HG03064 (cell line): ENCODE measurements around the gene BCAS3.
"Not testable (repeated sequence)": the region's sequence is repeated elsewhere in the genome, so short reads cannot be mapped to it uniquely, and the experiment has no call there.

Experiments used
- ATAC-seq: cut with Tn5 transposase; IDR thresholded peaks from one replicate; pipeline ENCODE4 v1.9.1; 2021; ENCODE audit warnings: low read depth; ENCODE audit not compliant: unreplicated experiment

Gene BCAS3

GRCh38 chr17:61345061-61345460 lies 667.4 kb downstream of the BCAS3 start:
- ATAC-seq, result no peak

- no peak for ATAC-seq
Observed at GRCh38 chr17:61345825-61346666, 668.4 kb downstream of the BCAS3 start.

- ATAC-seq, result no peak
Observed at GRCh38 chr17:61349350-61349749, 671.7 kb downstream of the BCAS3 start.

GRCh38 chr17:61351745-61352407 lies 674.2 kb downstream of the BCAS3 start:
- no peak for ATAC-seq

GRCh38 chr17:61352408-61352770 lies 674.7 kb downstream of the BCAS3 start:
- no peak for ATAC-seq

GRCh38 chr17:61352781-61353491 lies 675.3 kb downstream of the BCAS3 start:
- ATAC-seq, result no peak

GRCh38 chr17:61353615-61354014 lies 676.0 kb downstream of the BCAS3 start:
- ATAC-seq, result no peak

- no peak for ATAC-seq
Observed at GRCh38 chr17:61354895-61355874, 677.5 kb downstream of the BCAS3 start.

- ATAC-seq, result not testable (repeated sequence)
Observed at GRCh38 chr17:61357061-61357460, 679.4 kb downstream of the BCAS3 start.

- ATAC-seq, result not testable (repeated sequence)
Observed at GRCh38 chr17:61359513-61359912, 681.9 kb downstream of the BCAS3 start.

GRCh38 chr17:61360318-61360943 lies 682.8 kb downstream of the BCAS3 start:
- ATAC-seq, result no peak

GRCh38 chr17:61361084-61361483 lies 683.4 kb downstream of the BCAS3 start:
- ATAC-seq, result no peak

GRCh38 chr17:61362396-61362795 lies 684.7 kb downstream of the BCAS3 start:
- no peak for ATAC-seq

- no peak for ATAC-seq
Observed at GRCh38 chr17:61362852-61363600, 685.4 kb downstream of the BCAS3 start.

- no peak for ATAC-seq
Observed at GRCh38 chr17:61363601-61364462, 686.2 kb downstream of the BCAS3 start.

GRCh38 chr17:61364463-61364846 lies 686.8 kb downstream of the BCAS3 start:
- ATAC-seq, result no peak

- ATAC-seq, result no peak
Observed at GRCh38 chr17:61366076-61366714, 688.5 kb downstream of the BCAS3 start.
